ENCODE data around the gene TACC2.

- TF ChIP-seq SIN3A (IDR thresholded peaks at IDR 0.05; ENCODE audit: borderline replicate concordance, insufficient read depth, low read length) (no peak), POLR2AphosphoS5 (IDR thresholded peaks at IDR 0.05; ENCODE audit: low read depth, low read length) (no peak)
Measured at GRCh38 chr10:122168598-122169394, 179.8 kb downstream of the TACC2 start.

Measured in PFSK-1 (cell line).